ENCODE results near the gene PRSS36. TPM values are rescaled to one million over a fixed set of nuclear protein-coding genes. Genes with fewer than 3 reads are reported as not detected.
"Not testable (repeated sequence)": the region's sequence is repeated elsewhere in the genome, so short reads cannot be mapped to it uniquely, and the experiment has no call there.

Gene PRSS36
- polyA plus RNA-seq, 3 donors = 0.78 to 1.4 (median 1.2) TPM

GRCh38 chr16:31106509-31107464 lies 43.1 kb downstream of the PRSS36 start:
- DNase-seq (ENCODE audit: low read depth in 3 of 3, low spot score in 2 of 3) = no peak

- DNase-seq (ENCODE audit: low read depth in 3 of 3, low spot score in 2 of 3) = no peak
Observed at GRCh38 chr16:31105677-31106213, 44.1 kb downstream of the PRSS36 start.

- not testable (repeated sequence) for DNase-seq (ENCODE audit: low read depth in 3 of 3, low spot score in 2 of 3)
Observed at GRCh38 chr16:31100876-31101641, 48.8 kb downstream of the PRSS36 start.

GRCh38 chr16:31099860-31100638 lies 49.8 kb downstream of the PRSS36 start:
- no peak for DNase-seq (ENCODE audit: low read depth in 3 of 3, low spot score in 2 of 3)

GRCh38 chr16:31094424-31095120 lies 55.3 kb downstream of the PRSS36 start, which contains the start of gene VKORC1:
Gene VKORC1 (minus strand): TSS chr16:31094797. CDS start chr16:31094729, 68 bp downstream.
- DNase-seq (ENCODE audit: low read depth in 3 of 3, low spot score in 2 of 3) = peak; percentile 67 to 86 (median 75)

- DNase-seq (ENCODE audit: low read depth in 3 of 3, low spot score in 2 of 3) = no peak
Observed at GRCh38 chr16:31094088-31094423, 55.8 kb downstream of the PRSS36 start.

GRCh38 chr16:31093132-31093703 lies 56.6 kb downstream of the PRSS36 start:
- no peak for DNase-seq (ENCODE audit: low read depth in 3 of 3, low spot score in 2 of 3)

- no peak for DNase-seq (ENCODE audit: low read depth in 3 of 3, low spot score in 2 of 3)
Observed at GRCh38 chr16:31092330-31092729, 57.5 kb downstream of the PRSS36 start.

GRCh38 chr16:31090540-31090939 lies 59.3 kb downstream of the PRSS36 start:
- DNase-seq (ENCODE audit: low read depth in 3 of 3, low spot score in 2 of 3) = no peak

GRCh38 chr16:31089199-31089598 lies 60.7 kb downstream of the PRSS36 start:
- no peak for DNase-seq (ENCODE audit: low read depth in 3 of 3, low spot score in 2 of 3)

Other genes starting within 250 kb of the PRSS36 start
- 10 to 100 TPM; 16.1 to 20.5 (median 18.0) TPM for gene FBXL19, start 226.5 kb downstream of the PRSS36 start, polyA plus RNA-seq (ENCODE audit: insufficient read length in 3 of 3)
- 10 to 100 TPM; 18.0 to 19.6 (median 19.2) TPM for gene ORAI3, start 201.0 kb downstream of the PRSS36 start, polyA plus RNA-seq (ENCODE audit: insufficient read length in 3 of 3)
- gene SETD1A, start 192.3 kb downstream of the PRSS36 start, polyA plus RNA-seq (ENCODE audit: insufficient read length in 3 of 3) = 10 to 100 TPM; 13.0 to 14.4 (median 13.2) TPM
- gene HSD3B7, start 164.9 kb downstream of the PRSS36 start, polyA plus RNA-seq (ENCODE audit: insufficient read length in 3 of 3) = 1 to 10 TPM; 7.3 to 8.9 (median 8.3) TPM
- gene STX1B, start 139.4 kb downstream of the PRSS36 start, polyA plus RNA-seq (ENCODE audit: insufficient read length in 3 of 3) = 1 to 10 TPM in 2 of 3 donors, under 1 TPM in 1; 0.89 to 1.3 (median 1.0) TPM
- gene STX4, start 116.5 kb downstream of the PRSS36 start, polyA plus RNA-seq (ENCODE audit: insufficient read length in 3 of 3) = 10 to 100 TPM; 33.9 to 36.1 (median 34.4) TPM
- gene ZNF668, start 75.8 kb downstream of the PRSS36 start, polyA plus RNA-seq (ENCODE audit: insufficient read length in 3 of 3) = 1 to 10 TPM; 3.2 to 4.1 (median 3.7) TPM
- gene ZNF646, start 75.6 kb downstream of the PRSS36 start, polyA plus RNA-seq (ENCODE audit: insufficient read length in 3 of 3) = 10 to 100 TPM; 10.8 to 11.9 (median 11.7) TPM
- gene PRSS53, start 61.1 kb downstream of the PRSS36 start, polyA plus RNA-seq (ENCODE audit: insufficient read length in 3 of 3) = under 1 TPM; 0.44 to 0.82 (median 0.60) TPM
- gene VKORC1, start 55.3 kb downstream of the PRSS36 start, polyA plus RNA-seq (ENCODE audit: insufficient read length in 3 of 3) = 10 to 100 TPM; 65.6 to 75.1 (median 75.1) TPM
- gene BCKDK, start 41.7 kb downstream of the PRSS36 start, polyA plus RNA-seq (ENCODE audit: insufficient read length in 3 of 3) = 10 to 100 TPM; 32.4 to 37.6 (median 35.1) TPM
- gene KAT8, start 32.4 kb downstream of the PRSS36 start, polyA plus RNA-seq (ENCODE audit: insufficient read length in 3 of 3) = 10 to 100 TPM; 57.7 to 66.8 (median 58.0) TPM
- 10 to 100 TPM; 48.9 to 59.4 (median 52.4) TPM for gene PRSS8, start 14.3 kb downstream of the PRSS36 start, polyA plus RNA-seq (ENCODE audit: insufficient read length in 3 of 3)
- 100 to 1,000 TPM; 627 to 720 (median 667) TPM for gene FUS, start 30.1 kb upstream of the PRSS36 start, polyA plus RNA-seq (ENCODE audit: insufficient read length in 3 of 3)
- 10 to 100 TPM in 1 of 3 donors, 1 to 10 TPM in 2; 8.1 to 10.7 (median 9.4) TPM for gene PYCARD, start 52.7 kb upstream of the PRSS36 start, polyA plus RNA-seq (ENCODE audit: insufficient read length in 3 of 3)
- gene TRIM72, start 64.1 kb upstream of the PRSS36 start, polyA plus RNA-seq (ENCODE audit: insufficient read length in 3 of 3) = under 1 TPM; 0.06 to 0.07 (median 0.06) TPM
- gene PYDC1, start 67.1 kb upstream of the PRSS36 start, polyA plus RNA-seq (ENCODE audit: insufficient read length in 3 of 3) = not detected
- 1 to 10 TPM; 1.5 to 2.0 (median 1.9) TPM for gene ITGAM, start 109.9 kb upstream of the PRSS36 start, polyA plus RNA-seq (ENCODE audit: insufficient read length in 3 of 3)
- gene ITGAX, start 205.1 kb upstream of the PRSS36 start, polyA plus RNA-seq (ENCODE audit: insufficient read length in 3 of 3) = under 1 TPM; 0.53 to 0.69 (median 0.57) TPM
- under 1 TPM; 0.21 to 0.39 (median 0.23) TPM for gene ITGAD, start 243.3 kb upstream of the PRSS36 start, polyA plus RNA-seq (ENCODE audit: insufficient read length in 3 of 3)

Measured in right renal cortex interstitium (tissue), 3 donors.